HG02759 (cell line): ENCODE data around the gene MAMDC2.

Source experiments
- ATAC-seq: cut with Tn5 transposase; IDR thresholded peaks from one replicate; pipeline ENCODE4 v1.9.1; 2021; ENCODE audit warnings: mild to moderate bottlenecking, moderate library complexity; ENCODE audit not compliant: unreplicated experiment

MAMDC2 gene

GRCh38 chr9:70060883-70061507 lies 17.3 kb downstream of the MAMDC2 start:
- ATAC-seq: peak; percentile 95

- ATAC-seq: no peak
Measured at GRCh38 chr9:70061776-70062175, 18.1 kb downstream of the MAMDC2 start.

GRCh38 chr9:70064496-70064895 lies 20.8 kb downstream of the MAMDC2 start:
- ATAC-seq: no peak

- no peak for ATAC-seq
Measured at GRCh38 chr9:70065572-70065971, 21.9 kb downstream of the MAMDC2 start.

- no peak for ATAC-seq
Measured at GRCh38 chr9:70066418-70066817, 22.8 kb downstream of the MAMDC2 start.

- no peak for ATAC-seq
Measured at GRCh38 chr9:70066874-70067273, 23.2 kb downstream of the MAMDC2 start.

GRCh38 chr9:70069704-70070103 lies 26.1 kb downstream of the MAMDC2 start:
- no peak for ATAC-seq

GRCh38 chr9:70073193-70073592 lies 29.5 kb downstream of the MAMDC2 start:
- ATAC-seq: no peak

GRCh38 chr9:70073756-70074155 lies 30.1 kb downstream of the MAMDC2 start:
- ATAC-seq: no peak

GRCh38 chr9:70076678-70077077 lies 33.0 kb downstream of the MAMDC2 start:
- ATAC-seq: no peak

- no peak for ATAC-seq
Measured at GRCh38 chr9:70079417-70080037, 35.9 kb downstream of the MAMDC2 start.

- ATAC-seq: no peak
Measured at GRCh38 chr9:70080481-70081119, 37.0 kb downstream of the MAMDC2 start.

- ATAC-seq: no peak
Measured at GRCh38 chr9:70081120-70081495, 37.5 kb downstream of the MAMDC2 start.

GRCh38 chr9:70083429-70083828 lies 39.8 kb downstream of the MAMDC2 start:
- no peak for ATAC-seq

GRCh38 chr9:70085241-70085640 lies 41.6 kb downstream of the MAMDC2 start:
- no peak for ATAC-seq

GRCh38 chr9:70091103-70091502 lies 47.5 kb downstream of the MAMDC2 start:
- ATAC-seq: no peak

GRCh38 chr9:70091572-70091971 lies 47.9 kb downstream of the MAMDC2 start:
- ATAC-seq: no peak

GRCh38 chr9:70092190-70092589 lies 48.5 kb downstream of the MAMDC2 start:
- no peak for ATAC-seq

GRCh38 chr9:70093095-70093494 lies 49.4 kb downstream of the MAMDC2 start:
- ATAC-seq: no peak

GRCh38 chr9:70093944-70094343 lies 50.3 kb downstream of the MAMDC2 start:
- ATAC-seq: no peak

GRCh38 chr9:70094747-70095146 lies 51.1 kb downstream of the MAMDC2 start:
- ATAC-seq: no peak

GRCh38 chr9:70097187-70097586 lies 53.5 kb downstream of the MAMDC2 start:
- ATAC-seq: no peak
